Neural progenitor cell (in vitro differentiated cells): ENCODE data around the gene DENND2A. TPM values are rescaled to one million over a fixed set of nuclear protein-coding genes. Genes with fewer than 3 reads are reported as not detected.
"Not testable (repeated sequence)": the region's sequence is repeated elsewhere in the genome, so short reads cannot be mapped to it uniquely, and the experiment has no call there.

ENCODE experiments used
- DNase-seq: peaks from one replicate; pipeline ENCODE4 v3.0.0-alpha.2; 2016; ENCODE audit warnings: low spot score
- H2AFZ ChIP-seq: fragments of 200-600 bp; sonication (generic); replicated peaks from 2 replicates; pipeline ENCODE4 v1.6.1; 2016; ENCODE audit warnings: antibody characterized with exemption
- H3F3A ChIP-seq: fragments of 200-600 bp; sonication (generic); 2 replicates; pipeline ENCODE4 v1.6.1; 2016; ENCODE audit warnings: antibody characterized with exemption, low read depth
- H3K27ac ChIP-seq: fragments of 200-600 bp; sonication (generic); 2 replicates; pipeline ENCODE4 v1.5.1; 2016; ENCODE audit warnings: mild to moderate bottlenecking
- H3K27me3 ChIP-seq: fragments of 200-600 bp; sonication (generic); 2 replicates; pipeline ENCODE4 v1.6.1; 2016; ENCODE audit warnings: mild to moderate bottlenecking, moderate library complexity
- H3K36me3 ChIP-seq: fragments of 200-600 bp; sonication (generic); 2 replicates; pipeline ENCODE4 v1.5.1; 2016
- H3K4me1 ChIP-seq: fragments of 200-600 bp; sonication (generic); 2 replicates; pipeline ENCODE4 v1.6.1; 2016; ENCODE audit warnings: mixed run types
- H3K4me2 ChIP-seq: fragments of 200-600 bp; sonication (generic); 2 replicates; pipeline ENCODE4 v1.6.1; 2016
- H3K4me3 ChIP-seq: fragments of 200-600 bp; sonication (generic); 2 replicates; pipeline ENCODE4 v1.5.1; 2016
- H3K79me2 ChIP-seq: fragments of 200-600 bp; sonication (generic); 2 replicates; pipeline ENCODE4 v1.6.1; 2016; ENCODE audit warnings: low read depth
- H3K9ac ChIP-seq: fragments of 200-600 bp; sonication (generic); 2 replicates; pipeline ENCODE4 v1.6.1; 2016
- H3K9me3 ChIP-seq: fragments of 200-600 bp; sonication (generic); 2 replicates; pipeline ENCODE4 v1.5.1; 2016; ENCODE audit warnings: low read depth
- H4K20me1 ChIP-seq: fragments of 200-600 bp; sonication (generic); 2 replicates; pipeline ENCODE4 v1.6.1; 2016; ENCODE audit warnings: low read depth
- H3K27ac Mint-ChIP-seq: 3 replicates; pipeline ENCODE4 v1.8.0; 2021; ENCODE audit warnings: mixed read lengths
- H3K27me3 Mint-ChIP-seq: 2 replicates; pipeline ENCODE4 v1.8.0; 2022; ENCODE audit warnings: low read depth, mild to moderate bottlenecking, inconsistent platforms, moderate library complexity, mixed read lengths; ENCODE audit not compliant: insufficient read depth
- H3K36me3 Mint-ChIP-seq: 3 replicates; pipeline ENCODE4 v1.8.0; 2021; ENCODE audit warnings: mixed read lengths
- H3K4me1 Mint-ChIP-seq: 3 replicates; pipeline ENCODE4 v1.8.0; 2021; ENCODE audit warnings: mixed read lengths
- H3K4me3 Mint-ChIP-seq: 3 replicates; pipeline ENCODE4 v1.8.0; 2021; ENCODE audit warnings: mild to moderate bottlenecking, moderate library complexity, mixed read lengths
- H3K9me3 Mint-ChIP-seq: 3 replicates; pipeline ENCODE4 v1.8.0; 2020; ENCODE audit warnings: mixed read lengths
- CTCF ChIP-seq: fragments of 200-600 bp; sonication (generic); IDR thresholded peaks from 2 replicates; pipeline ENCODE4 v1.5.1; 2017; ENCODE audit warnings: antibody characterized with exemption, mild to moderate bottlenecking
- EZH2 ChIP-seq: fragments of 200-600 bp; sonication (generic); IDR thresholded peaks from 2 replicates; pipeline ENCODE4 v1.6.1; 2017; ENCODE audit warnings: antibody characterized with exemption, mild to moderate bottlenecking, moderate library complexity
- EZH2phosphoT487 ChIP-seq: fragments of 200-600 bp; sonication (generic); IDR thresholded peaks from 2 replicates; pipeline ENCODE4 v1.6.1; 2017; ENCODE audit warnings: antibody characterized with exemption
- total RNA-seq: library from RNA; depleted of rRNA; stranded (reverse); fragments of >200 nt; gene quantifications from 2 replicates; pipeline ENCODE4 v1.2.3, GENCODE V29; 2015; ENCODE audit warnings: low replicate concordance

Gene DENND2A
- total RNA-seq, 1 donor from 2014 or later: 27.0 TPM

GRCh38 chr7:140624392-140625191 lies 16.0 kb downstream of the DENND2A start:
- H3K4me1 Mint-ChIP-seq: peaks cover 14% of the 10 kb centered on the region
- no peak overlapping the region for H3K27ac ChIP-seq
- peak overlapping the region; percentile 23 for H3K27ac Mint-ChIP-seq

GRCh38 chr7:140623980-140624379 lies 16.6 kb downstream of the DENND2A start:
- Histone ChIP-seq H3K4me3 (no peak overlapping the region), H3K4me1 (peaks cover 7% of the 10 kb centered on the region), H3K79me2 (no peaks in the 10 kb centered on the region), H3K36me3 (no peaks in the 10 kb centered on the region), H3K9me3 (no peaks in the 10 kb centered on the region), H2AFZ (no peak overlapping the region), H3F3A (peaks cover 6% of the 10 kb centered on the region), H4K20me1 (peaks cover 18% of the 10 kb centered on the region), H3K9ac (no peak overlapping the region), H3K4me2 (no peak overlapping the region), H3K27ac (no peak overlapping the region), H3K27me3 (no peaks in the 10 kb centered on the region)
- TF ChIP-seq CTCF (no peak), EZH2 (no peak), EZH2phosphoT487 (no peak)
- Mint-ChIP-seq H3K4me1 (peaks cover 11% of the 10 kb centered on the region), H3K27ac (no peak overlapping the region), H3K9me3 (no peaks in the 10 kb centered on the region), H3K4me3 (no peak overlapping the region), H3K27me3 (no peaks in the 10 kb centered on the region), H3K36me3 (peaks cover 13% of the 10 kb centered on the region)
- no peak for DNase-seq

More at GRCh38 chr7:140624392-140625191, 16.0 kb downstream of the DENND2A start:
- Histone ChIP-seq H3K4me1 (peaks cover 7% of the 10 kb centered on the region), H3F3A (peaks cover 6% of the 10 kb centered on the region), H3K4me2 (no peak overlapping the region), H3K79me2 (no peaks in the 10 kb centered on the region), H4K20me1 (peaks cover 25% of the 10 kb centered on the region), H3K9ac (no peak overlapping the region), H2AFZ (no peak overlapping the region), H3K4me3 (no peak overlapping the region), H3K36me3 (no peaks in the 10 kb centered on the region), H3K9me3 (no peaks in the 10 kb centered on the region), H3K27me3 (no peaks in the 10 kb centered on the region)
- no peak for TF ChIP-seq EZH2
- TF ChIP-seq CTCF: no peak
- no peak for TF ChIP-seq EZH2phosphoT487
- Mint-ChIP-seq H3K4me3 (no peak overlapping the region), H3K27me3 (no peaks in the 10 kb centered on the region), H3K36me3 (peaks cover 18% of the 10 kb centered on the region), H3K9me3 (no peaks in the 10 kb centered on the region)
- no peak for DNase-seq

GRCh38 chr7:140621401-140622021 lies 19.1 kb downstream of the DENND2A start:
- Histone ChIP-seq H3K4me1 (peaks cover 2% of the 10 kb centered on the region), H2AFZ (no peak overlapping the region), H3K79me2 (no peaks in the 10 kb centered on the region), H3K4me2 (no peak overlapping the region), H3K27me3 (no peaks in the 10 kb centered on the region), H3F3A (no peaks in the 10 kb centered on the region), H3K9me3 (no peaks in the 10 kb centered on the region), H3K36me3 (no peaks in the 10 kb centered on the region), H4K20me1 (peaks cover 8% of the 10 kb centered on the region), H3K27ac (no peak overlapping the region), H3K9ac (no peak overlapping the region), H3K4me3 (no peak overlapping the region)
- Mint-ChIP-seq H3K27me3 (no peaks in the 10 kb centered on the region), H3K9me3 (no peaks in the 10 kb centered on the region), H3K4me1 (peaks cover 7% of the 10 kb centered on the region), H3K27ac (no peak overlapping the region), H3K36me3 (peaks cover 11% of the 10 kb centered on the region), H3K4me3 (no peak overlapping the region)
- TF ChIP-seq EZH2phosphoT487 (no peak), EZH2 (no peak)
- no peak for DNase-seq

- H4K20me1 ChIP-seq, H3K9me3 Mint-ChIP-seq, H3K4me3 ChIP-seq, H3K4me1 Mint-ChIP-seq, H3K27ac Mint-ChIP-seq, H3K27me3 Mint-ChIP-seq, H3K36me3 ChIP-seq, H3K4me3 Mint-ChIP-seq, H3K79me2 ChIP-seq, H3K9me3 ChIP-seq, H3K27me3 ChIP-seq, H3K9ac ChIP-seq, H3K4me1 ChIP-seq, H3K4me2 ChIP-seq, H3F3A ChIP-seq, H3K27ac ChIP-seq, H2AFZ ChIP-seq, DNase-seq: not testable (repeated sequence)
- peaks cover 11% of the 10 kb centered on the region for H3K36me3 Mint-ChIP-seq
Measured at GRCh38 chr7:140619915-140620510, 20.6 kb downstream of the DENND2A start.
